Thyroid gland (tissue), 4 donors: ENCODE measurements around the gene IL4R. TPM values are rescaled to one million over a fixed set of nuclear protein-coding genes. Genes with fewer than 3 reads are reported as not detected.

ENCODE experiments used
- DNase-seq, 2 donors: peaks; one replicate each; pipeline ENCODE4 v3.0.0-alpha.2; 2019
- H3K27ac ChIP-seq, 3 donors: fragments of 200-600 bp; sonication (generic); 1 replicate in 2 of 3; 2 replicates in 1 of 3; pipeline ENCODE4 v1.5.1; 2016 to 2019; ENCODE audit warnings: mild to moderate bottlenecking in 1 of 3, moderate library complexity in 1 of 3
- H3K27me3 ChIP-seq: fragments of 200-600 bp; sonication (generic); one replicate; pipeline ENCODE4 v1.5.1; 2019
- H3K36me3 ChIP-seq, 2 donors: fragments of 200-600 bp; sonication (generic); one replicate each; pipeline ENCODE4 v1.5.1; 2016 to 2019
- H3K4me1 ChIP-seq, 2 donors: fragments of 200-600 bp; sonication (generic); one replicate each; pipeline ENCODE4 v1.5.1; 2017 to 2019
- H3K4me3 ChIP-seq, 3 donors: fragments of 200-600 bp; sonication (generic); replicated peaks in 1 of 3; 1 replicate in 2 of 3; 2 replicates in 1 of 3; pipeline ENCODE4 v1.5.1; 2016; ENCODE audit warnings: mild to moderate bottlenecking in 1 of 3
- H3K9me3 ChIP-seq: fragments of 200-600 bp; sonication (generic); one replicate; pipeline ENCODE4 v1.5.1; 2017
- CTCF ChIP-seq, 6 experiments: fragments of 200-600 bp in 3 of 6; fragments of 450-650 bp in 3 of 6; sonication (generic) in 3 of 6; IDR thresholded peaks; one replicate each; pipeline ENCODE4 v1.5.1; 2016 to 2019; ENCODE audit warnings: antibody characterized with exemption in 6 of 6, mild to moderate bottlenecking in 2 of 6, inconsistent platforms in 1 of 6, moderate library complexity in 1 of 6
- POLR2A ChIP-seq, 2 donors: fragments of 450-650 bp; IDR thresholded peaks; one replicate each; pipeline ENCODE4 v1.6.1; 2017; ENCODE audit warnings: antibody characterized with exemption in 2 of 2, mild to moderate bottlenecking in 2 of 2, moderate library complexity in 1 of 2
- WGBS, 2 donors: methylation state at CpG; one replicate each; pipeline ENCODE4 v1.1.5; 2017; 5-methylcytosine and 5-hydroxymethylcytosine counted together
- intact Hi-C: fragments of 100-400 bp; cut with DNase I; formaldehyde crosslinking; loops from one replicate; pipeline ENCODE4 v1.15.1; 2023
- total RNA-seq, 4 donors: library from RNA; depleted of rRNA; stranded (reverse); fragments of >200 nt; gene quantifications; one replicate each; pipeline ENCODE4 v1.2.3, GENCODE V29; 2016

The IL4R gene
- total RNA-seq, 4 donors from 2014 or later: 18.5 to 42.5 (median 21.7) TPM

GRCh38 chr16:27341549-27341948 is 27.8 kb downstream of the IL4R start:
- H3K4me3 ChIP-seq: no peak overlapping the region
- DNase-seq: no peak
- H3K9me3 ChIP-seq: no peaks in the 10 kb centered on the region
- no peaks in the 10 kb centered on the region for H3K4me1 ChIP-seq
- H3K36me3 ChIP-seq: peaks cover 11 to 19% of the 10 kb centered on the region in 2 donors
- intact Hi-C loops: no loop called here
- WGBS, 2 donors: 83 to 90% methylated on average over 9 of the region's 9 CpGs
- H3K27ac ChIP-seq: no peak overlapping the region
- H3K27me3 ChIP-seq: no peaks in the 10 kb centered on the region
- TF ChIP-seq CTCF (IDR thresholded peaks at IDR 0.05) (no peak), POLR2A (IDR thresholded peaks at IDR 0.05) (no peak)

GRCh38 chr16:27341971-27342370 is 28.2 kb downstream of the IL4R start:
- WGBS, 2 donors: 97 to 98% methylated on average over 11 of the region's 11 CpGs
- H3K36me3 ChIP-seq: peaks cover 16 to 19% of the 10 kb centered on the region in 2 donors
- intact Hi-C loops: no loop called here
- no peak for DNase-seq
- H3K27ac ChIP-seq: no peak overlapping the region
- H3K27me3 ChIP-seq: no peaks in the 10 kb centered on the region
- TF ChIP-seq POLR2A (IDR thresholded peaks at IDR 0.05) (no peak), CTCF (IDR thresholded peaks at IDR 0.05) (no peak)
- no peaks in the 10 kb centered on the region for H3K4me1 ChIP-seq
- H3K4me3 ChIP-seq: no peak overlapping the region
- H3K9me3 ChIP-seq: no peaks in the 10 kb centered on the region

GRCh38 chr16:27344721-27345120 is 30.9 kb downstream of the IL4R start:
- no peaks in the 10 kb centered on the region for H3K4me1 ChIP-seq
- intact Hi-C loops: no loop called here
- TF ChIP-seq POLR2A (IDR thresholded peaks at IDR 0.05): no peak
- no peak for TF ChIP-seq CTCF (IDR thresholded peaks at IDR 0.05)
- WGBS, 2 donors: 92 to 97% methylated on average over 12 to 13 of the region's 15 CpGs
- no peak overlapping the region for H3K27ac ChIP-seq
- H3K4me3 ChIP-seq: no peak overlapping the region
- peaks cover 21 to 34% of the 10 kb centered on the region in 2 donors for H3K36me3 ChIP-seq
- no peak for DNase-seq
- no peaks in the 10 kb centered on the region for H3K9me3 ChIP-seq
- H3K27me3 ChIP-seq: no peaks in the 10 kb centered on the region

- peaks cover 22 to 34% of the 10 kb centered on the region in 2 donors for H3K36me3 ChIP-seq
- H3K9me3 ChIP-seq: no peaks in the 10 kb centered on the region
- 91 to 95% methylated on average over 8 of the region's 8 CpGs for WGBS, 2 donors
- no peaks in the 10 kb centered on the region for H3K4me1 ChIP-seq
- DNase-seq: no peak
- TF ChIP-seq CTCF (IDR thresholded peaks at IDR 0.05) (no peak), POLR2A (IDR thresholded peaks at IDR 0.05) (no peak)
- intact Hi-C loops: no loop called here
- no peak overlapping the region for H3K4me3 ChIP-seq
- H3K27ac ChIP-seq: no peak overlapping the region
- H3K27me3 ChIP-seq: no peaks in the 10 kb centered on the region
Measured at GRCh38 chr16:27345201-27345600, 31.4 kb downstream of the IL4R start.

- no peak for TF ChIP-seq POLR2A (IDR thresholded peaks at IDR 0.05)
- no peak for TF ChIP-seq CTCF (IDR thresholded peaks at IDR 0.05)
- H3K4me1 ChIP-seq: no peaks in the 10 kb centered on the region
- H3K36me3 ChIP-seq: peaks cover 28 to 34% of the 10 kb centered on the region in 2 donors
- no peaks in the 10 kb centered on the region for H3K9me3 ChIP-seq
- no peak overlapping the region for H3K4me3 ChIP-seq
- intact Hi-C loops: no loop called here
- no peak overlapping the region for H3K27ac ChIP-seq
- no peak for DNase-seq
- 65 to 74% methylated on average over 5 of the region's 5 CpGs for WGBS, 2 donors
- H3K27me3 ChIP-seq: no peaks in the 10 kb centered on the region
Measured at GRCh38 chr16:27346819-27347218, 33.0 kb downstream of the IL4R start.
